Endothelial cell of hepatic sinusoid (primary cell): ENCODE results near the gene PLPP6.

Experiments used
- in situ Hi-C: cut with HindIII; loops from 2 replicates; pipeline ENCODE4 v1.10.0; 2017; ENCODE audit warnings: low sequenced_read_pairs

The PLPP6 gene

DNA sequence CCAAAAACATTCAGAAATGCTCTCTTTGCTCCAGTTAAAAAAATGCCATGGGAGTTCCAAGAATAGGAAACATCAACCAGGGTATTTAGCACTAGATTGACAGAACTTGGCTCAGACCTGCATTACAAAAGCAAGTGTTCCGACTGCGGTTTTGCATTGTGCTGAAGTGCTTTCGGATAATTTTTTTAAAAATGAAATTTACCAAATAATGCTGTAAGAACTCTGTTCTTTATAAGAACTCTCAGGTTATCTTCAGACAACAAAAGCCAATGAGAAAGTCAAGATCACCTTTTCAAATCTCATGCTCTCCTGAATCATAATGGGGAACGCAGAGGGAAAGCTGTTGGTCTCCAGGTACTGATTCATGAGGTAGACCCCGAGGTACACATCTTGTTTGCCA is 483 bp upstream of the PLPP6 start:
- in situ Hi-C loops: no loop called here

- in situ Hi-C loops: no loop called here
Observed at GRCh38 chr9:4662989-4663792, 1.1 kb downstream of the PLPP6 start.

DNA sequence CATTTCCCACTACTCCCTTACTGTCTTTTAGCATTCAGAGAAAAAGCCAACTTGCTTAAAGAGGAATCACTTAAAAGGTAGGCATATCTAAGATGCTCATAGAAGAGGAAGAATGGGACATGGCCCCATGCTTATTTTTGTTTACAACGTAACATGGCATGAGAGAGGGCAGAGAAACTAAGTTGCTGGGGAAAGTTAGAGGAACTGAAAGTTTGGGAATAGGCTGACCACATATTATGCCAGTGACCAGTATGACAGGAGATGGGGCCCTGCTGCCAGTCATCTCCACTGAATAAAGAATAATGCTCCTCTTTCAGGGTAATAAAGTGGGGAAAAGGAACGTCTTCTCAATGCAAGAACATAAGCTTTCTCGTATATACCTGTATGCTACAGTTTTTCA is 1.9 kb downstream of the PLPP6 start:
- in situ Hi-C loops: no loop called here

DNA sequence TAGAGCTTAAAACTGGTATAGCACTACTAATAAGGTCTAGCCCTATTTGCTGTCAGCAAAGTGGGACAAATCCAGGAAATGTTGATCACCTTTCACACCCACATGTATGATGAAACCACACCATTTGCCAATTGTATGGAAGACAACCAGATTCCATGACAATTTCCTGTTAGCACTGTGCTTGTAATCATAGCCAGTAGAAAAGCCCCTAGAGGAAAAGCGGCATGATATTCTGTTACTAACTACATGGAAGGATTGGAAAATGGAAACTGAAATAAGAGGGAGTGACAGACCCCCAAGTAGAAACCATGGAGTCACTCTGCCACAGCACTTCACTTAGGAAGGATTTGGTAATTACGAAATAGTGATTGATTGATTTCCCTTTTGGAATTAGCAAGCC is 3.3 kb downstream of the PLPP6 start:
- in situ Hi-C loops: no loop called here

DNA sequence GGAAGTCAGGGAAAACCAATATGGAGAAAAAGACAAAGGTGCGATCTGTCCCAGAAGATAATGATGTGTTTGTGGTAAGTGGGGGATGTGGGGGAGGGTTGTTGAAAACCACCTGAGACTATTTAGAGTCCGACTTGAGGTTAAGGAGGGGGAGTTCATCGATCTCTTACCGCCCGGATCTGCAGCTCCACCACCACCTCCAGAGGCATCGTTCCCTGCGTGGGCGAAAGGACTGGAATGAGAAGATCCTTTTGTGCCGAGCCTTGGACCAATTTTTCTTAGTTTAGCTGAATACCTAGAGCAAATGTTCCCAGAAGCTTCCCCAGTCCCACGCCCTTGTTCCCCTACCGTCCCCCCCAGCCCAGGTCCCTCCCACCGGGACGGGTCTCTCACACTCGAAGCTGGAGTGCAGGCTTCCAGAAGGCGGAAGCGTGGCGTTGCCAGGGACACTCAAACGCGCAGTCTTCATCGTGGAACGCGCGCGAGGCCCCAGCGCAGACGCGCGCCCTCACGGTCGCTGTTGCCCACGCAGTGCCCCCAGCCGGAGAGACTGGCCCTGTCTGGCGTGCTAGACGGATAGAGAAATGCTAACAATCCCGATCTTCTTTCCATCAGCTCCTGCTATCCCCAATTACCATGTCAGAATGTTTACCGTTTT is 4.1 kb downstream of the PLPP6 start, which contains the start of gene SPATA6L:
Gene SPATA6L (minus strand): TSS at position 439 of the 658 bp plus-strand sequence. CDS start 230 bp downstream, at position 209.
- in situ Hi-C loops: no loop called here

DNA sequence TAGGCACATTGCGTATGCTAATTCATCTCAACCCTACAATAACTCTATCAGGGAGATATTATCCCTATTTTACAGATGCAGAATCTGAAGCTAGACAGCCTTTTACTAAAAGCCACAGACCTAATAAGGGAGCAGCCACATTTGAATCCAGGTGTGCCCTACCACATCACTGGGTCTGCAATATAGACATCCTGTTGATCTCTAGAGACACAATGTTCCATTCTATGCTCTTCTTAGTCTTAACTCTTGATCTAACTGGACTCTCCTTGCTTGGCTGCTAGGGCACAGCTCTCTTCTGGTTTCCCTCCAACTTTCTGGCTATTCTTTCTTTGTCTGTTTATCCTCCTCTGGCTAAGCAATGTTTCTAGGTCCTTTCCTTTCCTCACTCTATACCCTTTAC is 5.6 kb downstream of the PLPP6 start:
- in situ Hi-C loops: no loop called here

DNA sequence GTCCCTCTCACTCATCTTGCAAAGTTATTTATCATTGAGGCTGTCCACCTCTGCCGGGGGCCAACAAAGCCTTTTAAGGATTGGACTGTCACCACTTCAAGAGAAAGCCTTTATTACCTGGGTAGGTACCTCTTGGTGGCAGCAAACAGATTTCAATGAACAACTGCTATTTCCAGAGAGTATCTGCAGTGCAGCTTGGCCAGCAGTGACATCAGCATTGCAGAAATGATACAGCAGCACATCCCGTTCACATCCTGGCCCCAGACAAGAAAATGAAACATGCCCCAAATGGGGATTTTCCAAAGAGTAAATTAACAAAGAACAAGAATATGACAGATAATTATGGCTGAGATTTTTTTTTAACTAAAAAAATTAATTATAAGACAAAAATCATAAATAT is 6.5 kb downstream of the PLPP6 start:
- in situ Hi-C loops: no loop called here

DNA sequence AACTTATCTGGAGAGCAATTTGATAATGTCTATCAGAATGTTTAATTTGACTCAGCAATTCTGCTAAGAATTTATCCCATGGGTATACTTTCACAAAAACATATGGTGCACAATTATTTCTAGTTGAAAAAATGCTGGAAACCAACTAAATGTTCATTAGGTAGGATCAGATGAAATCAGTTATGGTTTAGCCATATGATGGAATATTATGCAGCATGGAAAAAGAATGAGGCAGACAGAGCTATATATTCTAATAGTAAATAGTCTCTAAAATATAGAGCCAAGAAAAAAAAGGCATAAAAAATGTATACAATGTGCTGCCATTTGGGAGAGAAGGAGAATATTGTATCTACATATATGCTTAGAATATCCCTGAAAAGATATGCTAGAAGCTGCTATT is 7.8 kb downstream of the PLPP6 start:
- in situ Hi-C loops: no loop called here

DNA sequence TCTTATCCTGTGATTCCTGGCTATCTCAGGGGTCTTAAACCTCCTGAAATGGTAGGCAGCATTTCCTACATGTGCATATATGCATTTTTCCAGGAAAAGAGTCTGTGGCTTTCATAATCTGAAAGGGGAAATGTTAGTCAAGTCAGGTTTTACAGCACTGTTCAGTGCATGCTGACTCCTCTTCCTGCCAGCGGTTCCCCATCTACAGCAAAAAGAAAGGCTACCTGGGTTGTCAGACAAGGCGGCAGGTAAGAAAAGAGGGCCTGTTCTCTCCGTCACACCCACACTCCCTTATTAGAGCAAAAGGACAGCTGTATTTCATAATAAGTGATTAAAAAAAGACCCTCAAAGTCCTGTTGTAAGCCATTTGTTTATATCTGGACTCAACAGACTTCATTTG is 8.5 kb downstream of the PLPP6 start:
- in situ Hi-C loops: no loop called here

GRCh38 chr9:4671737-4672136 is 9.6 kb downstream of the PLPP6 start:
- in situ Hi-C loops: no loop called here

DNA sequence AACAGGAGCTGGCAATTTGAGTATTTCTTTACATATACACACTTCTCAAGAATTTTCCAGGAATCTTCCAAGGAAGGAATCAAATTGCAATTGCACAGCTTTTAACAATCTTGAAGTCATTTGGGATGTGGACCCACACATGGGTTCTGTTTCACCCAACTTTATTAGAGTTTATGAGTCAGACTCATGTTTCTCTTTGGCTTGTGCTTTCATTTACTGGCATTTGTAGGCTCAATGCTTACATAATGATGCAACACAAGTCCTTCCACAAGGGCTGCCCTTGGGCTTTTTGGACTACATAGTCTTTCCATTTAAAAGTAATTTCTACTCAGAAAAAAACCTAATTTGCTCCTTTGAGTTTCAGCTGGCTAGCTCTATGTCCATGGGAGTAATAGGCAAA is 12.7 kb downstream of the PLPP6 start:
- in situ Hi-C loops: no loop called here

DNA sequence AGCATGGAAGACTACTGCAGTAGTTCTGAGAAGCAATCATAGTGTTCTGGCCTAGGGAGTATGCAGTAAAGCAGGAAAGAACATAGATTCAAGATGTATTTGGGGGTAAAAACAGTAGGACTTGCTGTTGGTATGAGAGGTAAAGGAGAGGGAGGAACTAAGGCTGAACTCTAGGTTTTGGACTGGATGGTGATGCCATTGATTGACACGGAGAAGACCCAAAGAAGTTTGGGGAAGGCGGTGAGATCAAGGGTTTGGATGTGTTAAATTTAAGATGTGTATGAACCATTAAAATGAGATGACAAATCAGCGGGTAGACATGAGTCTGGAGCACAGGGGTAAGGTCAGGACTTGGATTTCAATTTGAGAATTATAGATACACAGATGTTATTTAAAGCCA is 15.3 kb downstream of the PLPP6 start:
- in situ Hi-C loops: no loop called here

- in situ Hi-C loops: no loop called here
Observed at GRCh38 chr9:4678679-4679267, 16.7 kb downstream of the PLPP6 start.

DNA sequence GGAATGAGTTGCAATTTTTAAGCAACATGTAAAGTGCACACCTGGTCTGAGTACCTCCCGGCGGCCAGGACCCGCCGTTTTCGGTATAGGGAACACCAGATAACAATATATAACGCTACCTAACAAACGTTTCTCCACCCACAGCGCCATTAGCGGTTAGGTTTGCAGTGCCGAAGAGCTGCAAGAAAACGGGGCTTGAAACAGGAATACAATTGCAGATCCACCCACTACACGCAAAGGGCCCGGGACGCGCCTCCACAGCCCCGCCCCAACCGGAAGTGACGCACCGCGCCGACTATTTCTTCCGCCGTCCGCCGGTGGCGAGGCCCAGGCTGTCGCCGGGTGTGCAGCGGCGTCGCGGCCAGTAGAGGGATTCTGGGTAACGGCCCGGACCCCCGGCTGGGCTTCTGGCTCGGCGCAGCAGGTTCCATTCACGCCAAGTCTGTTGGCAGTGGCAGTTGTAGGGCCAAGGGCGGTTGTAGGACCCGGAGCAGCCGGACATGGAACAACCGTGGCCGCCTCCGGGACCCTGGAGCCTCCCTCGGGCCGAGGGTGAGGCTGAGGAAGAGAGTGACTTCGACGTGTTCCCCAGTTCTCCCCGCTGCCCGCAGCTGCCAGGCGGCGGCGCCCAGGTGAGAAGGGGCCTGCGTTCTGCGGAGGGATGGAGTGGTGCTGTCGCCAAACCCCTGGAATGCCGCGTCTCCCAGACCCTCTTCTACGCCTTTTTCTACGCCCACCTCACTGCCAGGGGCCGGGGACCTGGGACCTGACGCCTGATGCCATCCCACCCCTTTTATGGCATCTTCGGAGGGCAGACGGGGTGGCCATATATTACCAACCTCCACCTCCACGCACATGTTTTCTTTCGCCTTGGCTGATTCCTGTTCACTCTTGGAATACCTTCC is 17.4 kb downstream of the PLPP6 start, which contains the start of gene CDC37L1:
Gene CDC37L1 (plus strand): TSS at position 302 of the 905 bp plus-strand sequence. CDS start 199 bp downstream, at position 501.
- in situ Hi-C loops: loop anchor here (5.0 kb wide), 1 partner anchor 52 kb away; no protein-coding TSS in a partner anchor

DNA sequence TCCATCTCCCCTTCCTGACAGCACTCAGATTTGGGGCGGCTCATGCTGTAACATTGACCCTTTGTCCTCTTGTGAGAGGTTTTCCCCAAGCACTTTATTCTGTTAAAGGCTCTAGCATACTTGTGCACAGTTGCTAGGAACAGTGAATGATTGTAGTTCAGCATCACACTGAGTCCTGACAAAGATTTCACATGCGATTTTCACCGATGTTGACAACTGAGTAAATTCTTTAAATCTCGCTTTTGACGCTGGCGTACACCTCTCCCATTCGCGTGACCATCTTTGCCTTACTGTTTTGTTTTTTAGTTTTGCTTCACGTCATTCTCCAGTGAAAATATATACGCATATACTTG is 18.1 kb downstream of the PLPP6 start:
- in situ Hi-C loops: loop anchor here (5.0 kb wide), 1 partner anchor 53 kb away; no protein-coding TSS in a partner anchor

DNA sequence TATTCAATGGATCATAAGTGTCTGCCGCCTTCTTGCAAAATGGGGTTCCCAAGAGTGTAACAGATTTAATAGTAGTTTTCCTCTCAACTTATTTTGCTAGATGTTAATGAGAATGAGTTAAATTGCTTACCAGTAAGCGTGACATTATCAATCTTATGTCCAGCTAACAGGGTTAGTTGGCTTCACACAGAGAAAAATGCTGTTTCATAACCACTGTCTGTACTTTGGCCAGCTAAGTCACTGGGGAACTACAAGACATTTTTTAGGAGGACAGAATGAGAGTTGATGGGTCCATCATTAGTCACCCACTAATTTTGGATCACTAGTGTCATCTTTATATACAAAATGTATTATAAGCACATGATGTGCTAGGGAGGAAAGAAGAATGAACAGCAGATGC is 18.7 kb downstream of the PLPP6 start:
- in situ Hi-C loops: loop anchor here (5.0 kb wide), 1 partner anchor 53 kb away; no protein-coding TSS in a partner anchor

DNA sequence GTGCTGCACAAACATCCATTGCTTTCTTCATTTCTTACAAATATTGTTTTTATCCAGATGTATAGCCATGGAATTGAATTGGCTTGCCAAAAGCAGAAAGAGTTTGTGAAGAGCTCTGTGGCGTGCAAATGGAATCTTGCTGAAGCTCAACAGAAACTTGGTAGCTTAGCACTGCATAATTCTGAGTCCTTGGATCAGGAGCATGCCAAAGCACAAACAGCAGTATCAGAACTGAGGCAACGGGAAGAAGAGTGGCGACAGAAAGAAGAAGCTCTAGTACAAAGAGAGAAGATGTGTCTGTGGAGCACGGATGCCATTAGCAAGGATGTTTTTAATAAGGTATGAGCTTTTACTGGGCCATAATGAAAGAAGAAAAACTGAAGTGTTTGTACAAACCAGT is 22.7 kb downstream of the PLPP6 start:
- in situ Hi-C loops: loop anchor here (5.0 kb wide), 1 partner anchor 58 kb away; no protein-coding TSS in a partner anchor

DNA sequence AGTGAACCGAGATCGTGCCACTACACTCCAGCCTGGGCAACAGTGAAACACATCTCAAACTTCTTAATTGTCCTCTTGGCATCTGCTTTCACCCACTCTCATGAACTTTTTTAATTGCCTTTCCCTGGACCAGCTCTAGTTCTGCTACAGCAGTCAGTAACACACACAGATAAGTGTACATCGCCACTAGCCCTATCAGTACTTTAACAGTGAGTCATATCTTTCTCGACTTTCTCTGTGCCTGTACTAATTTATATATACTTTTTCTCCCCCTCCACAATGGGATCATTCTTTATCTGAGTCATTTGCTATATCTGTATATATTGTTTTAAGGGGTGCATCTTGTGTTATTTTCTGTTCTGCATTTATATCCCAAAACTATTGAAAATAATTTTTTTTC is 24.0 kb downstream of the PLPP6 start:
- in situ Hi-C loops: no loop called here

GRCh38 chr9:4686584-4686983 is 24.5 kb downstream of the PLPP6 start:
- in situ Hi-C loops: no loop called here

GRCh38 chr9:4689021-4689420 is 26.9 kb downstream of the PLPP6 start:
- in situ Hi-C loops: no loop called here

DNA sequence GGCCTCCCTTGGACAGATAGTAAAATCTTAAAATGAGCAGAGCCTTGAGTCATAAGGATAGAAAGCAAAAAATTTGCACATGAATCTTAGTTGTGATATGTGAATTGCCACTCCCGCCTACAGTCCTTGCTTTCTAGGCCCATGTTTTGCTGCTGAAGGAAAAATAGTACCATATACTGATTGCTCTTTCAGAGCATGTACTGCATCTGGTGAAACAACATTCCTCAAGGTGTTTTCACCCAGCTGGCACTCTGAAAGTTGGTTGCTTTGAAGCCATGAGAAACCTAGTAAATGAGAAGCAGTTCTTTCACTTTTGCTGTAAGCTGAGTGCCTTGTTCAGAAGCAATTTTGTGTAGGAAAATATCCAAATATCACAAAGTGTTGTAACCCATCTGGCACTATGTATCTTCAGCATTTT is 27.6 kb downstream of the PLPP6 start:
- in situ Hi-C loops: no loop called here
